Neural cell (in vitro differentiated cells): Measurements from ENCODE around the gene CDC16.

ENCODE experiments used
- CTCF ChIP-seq: fragments of 450-650 bp; IDR thresholded peaks from 2 replicates; pipeline ENCODE4 v1.5.1; 2014; ENCODE audit warnings: antibody characterized with exemption, mild to moderate bottlenecking, moderate library complexity; ENCODE audit not compliant: poor library complexity, severe bottlenecking
- EP300 ChIP-seq: fragments of 450-650 bp; conservative IDR thresholded peaks from 2 replicates; pipeline ENCODE4 v1.6.1; 2014; ENCODE audit warnings: antibody characterized with exemption, mild to moderate bottlenecking, moderate library complexity; ENCODE audit not compliant: poor library complexity, severe bottlenecking
- EZH2 ChIP-seq: fragments of 200-600, 300-800 bp; shearing (Covaris generic), sonication (generic); IDR thresholded peaks from 2 replicates; pipeline ENCODE4 v1.6.1; 2014; ENCODE audit warnings: antibody characterized with exemption, low read length, borderline replicate concordance, mild to moderate bottlenecking; ENCODE audit not compliant: insufficient read depth, poor library complexity, severe bottlenecking
- MXI1 ChIP-seq: fragments of 450-650 bp; conservative IDR thresholded peaks from 2 replicates; pipeline ENCODE4 v1.6.1; 2014; ENCODE audit warnings: antibody characterized with exemption, mild to moderate bottlenecking; ENCODE audit not compliant: poor library complexity, severe bottlenecking
- POLR2AphosphoS5 ChIP-seq: IDR thresholded peaks from 2 replicates; pipeline ENCODE4 v1.6.1; 2012
- RAD21 ChIP-seq: fragments of 450-650 bp; conservative IDR thresholded peaks from 2 replicates; pipeline ENCODE4 v1.6.1; 2014; ENCODE audit warnings: antibody characterized with exemption, mild to moderate bottlenecking, moderate library complexity

GRCh38 chr13:114230117-114230516, 4.6 kb upstream of the CDC16 start:
- TF ChIP-seq POLR2AphosphoS5 = no peak
- TF ChIP-seq EP300 = no peak
- TF ChIP-seq MXI1 = no peak
- no peak for TF ChIP-seq EZH2
- no peak for TF ChIP-seq CTCF
- TF ChIP-seq RAD21 = no peak
